GM20000 (cell line): ENCODE results near the gene HPD.

Experiments
- DNase-seq: peaks from one replicate; pipeline ENCODE4 v3.0.0; 2012; ENCODE audit warnings: low spot score
- CTCF ChIP-seq: IDR thresholded peaks from 2 replicates; pipeline ENCODE4 v1.5.1; 2012; ENCODE audit warnings: mild to moderate bottlenecking, control low read depth; ENCODE audit errors: extremely low read depth, missing control alignments

Gene HPD

GRCh38 chr12:121806546-121807423 is 51.9 kb downstream of the HPD start:
- TF ChIP-seq CTCF, result no peak
- DNase-seq, result no peak

- DNase-seq, result no peak
- TF ChIP-seq CTCF, result no peak
These were observed 52.6 kb downstream of the HPD start for GRCh38 chr12:121806009-121806545.

- no peak for TF ChIP-seq CTCF
- no peak for DNase-seq
These were observed 53.3 kb downstream of the HPD start for GRCh38 chr12:121805171-121806008.

GRCh38 chr12:121804417-121805111 is 54.1 kb downstream of the HPD start:
- DNase-seq, result peak; percentile 69
- TF ChIP-seq CTCF, result no peak

GRCh38 chr12:121803861-121804416 is 54.7 kb downstream of the HPD start, which contains the start of gene SETD1B:
Gene SETD1B (plus strand): TSS chr12:121804009. CDS start chr12:121804738, 729 bp downstream.
- no peak for TF ChIP-seq CTCF
- DNase-seq, result peak; percentile 70

- no peak for TF ChIP-seq CTCF
- peak; percentile 95 for DNase-seq
These were observed 55.6 kb downstream of the HPD start for GRCh38 chr12:121802843-121803698.
